A172 (cell line): ENCODE results near the gene CLIP2. TPM values are rescaled to one million over a fixed set of nuclear protein-coding genes. Genes with fewer than 3 reads are reported as not detected.
"Not testable (repeated sequence)": the region's sequence is repeated elsewhere in the genome, so short reads cannot be mapped to it uniquely, and the experiment has no call there.

Experiments
- DNase-seq: peaks from one replicate; pipeline ENCODE4 v3.0.0-alpha.2; 2015; ENCODE audit warnings: low spot score
- total RNA-seq: library from RNA; depleted of rRNA; stranded (reverse); fragments of >200 nt; shearing (Covaris generic); gene quantifications from 2 replicates; pipeline ENCODE4 v1.2.3, GENCODE V29; 2014; rRNA removed

The CLIP2 gene
- total RNA-seq, 1 experiment from 2014 or later: 43.9 TPM

GRCh38 chr7:74430961-74431466 lies 141.8 kb downstream of the CLIP2 start:
- no peak for DNase-seq

GRCh38 chr7:74437291-74437571 lies 148.0 kb downstream of the CLIP2 start:
- DNase-seq: not testable (repeated sequence)

- DNase-seq: no peak
Observed at GRCh38 chr7:74438327-74438726, 149.1 kb downstream of the CLIP2 start.

- DNase-seq: no peak
Observed at GRCh38 chr7:74439541-74439940, 150.3 kb downstream of the CLIP2 start.

- not testable (repeated sequence) for DNase-seq
Observed at GRCh38 chr7:74440143-74440542, 150.9 kb downstream of the CLIP2 start.

- no peak for DNase-seq
Observed at GRCh38 chr7:74441801-74442200, 152.6 kb downstream of the CLIP2 start.

GRCh38 chr7:74443543-74444247 lies 154.5 kb downstream of the CLIP2 start:
- DNase-seq: no peak

- DNase-seq: no peak
Observed at GRCh38 chr7:74449144-74449543, 159.9 kb downstream of the CLIP2 start.

GRCh38 chr7:74449809-74450397 lies 160.7 kb downstream of the CLIP2 start:
- DNase-seq: peak; percentile 58

- DNase-seq: peak; percentile 94
Observed at GRCh38 chr7:74452748-74453321, 163.6 kb downstream of the CLIP2 start.

- peak; percentile 91 for DNase-seq
Observed at GRCh38 chr7:74453322-74454011, 164.3 kb downstream of the CLIP2 start, which contains the start of gene GTF2IRD1. Gene GTF2IRD1, plus strand, starts transcription at chr7:74453906. Its CDS starts 54,175 bp downstream, at chr7:74508081.

- DNase-seq: no peak
Observed at GRCh38 chr7:74454021-74454924, 165.1 kb downstream of the CLIP2 start.

- DNase-seq: no peak
Observed at GRCh38 chr7:74454925-74455288, 165.7 kb downstream of the CLIP2 start.

- no peak for DNase-seq
Observed at GRCh38 chr7:74455291-74455804, 166.1 kb downstream of the CLIP2 start.

Other genes starting within 250 kb of the CLIP2 start
- gene LIMK1, start 205.6 kb upstream of the CLIP2 start, total RNA-seq: 104 and 113 TPM in 2 replicates
- 457 and 480 TPM in 2 replicates for gene EIF4H, start 115.1 kb upstream of the CLIP2 start, total RNA-seq
- 0.84 and 3.3 TPM in 2 replicates for gene LAT2, start 79.4 kb upstream of the CLIP2 start, total RNA-seq
- 99.1 and 138 TPM in 2 replicates for gene RFC2, start 35.0 kb upstream of the CLIP2 start, total RNA-seq
- 25.2 and 54.7 TPM in 2 replicates for gene GTF2IRD1, start 164.5 kb downstream of the CLIP2 start, total RNA-seq